Measurements from ENCODE around the gene COP1. TPM values are rescaled to one million over a fixed set of nuclear protein-coding genes. Genes with fewer than 3 reads are reported as not detected.
"Not testable (repeated sequence)": the region's sequence is repeated elsewhere in the genome, so short reads cannot be mapped to it uniquely, and the experiment has no call there.

Gene COP1
- total RNA-seq, 4 donors from 2014 or later: 32.5 to 60.1 (median 35.7) TPM

- no peak for DNase-seq
- WGBS, 2 donors: 98 to 99% methylated on average over 2 of the region's 2 CpGs
- intact Hi-C loops (cut with DNase I): no loop called here
- Histone ChIP-seq H3K4me3 (no peak overlapping the region), H3K9me3 (no peaks in the 10 kb centered on the region), H3K36me3 (peaks cover 0 to 46% (median 0%) of the 10 kb centered on the region in 3 donors), H3K27ac (no peak overlapping the region), H3K4me1 (peaks cover 0 to 15% (median 0%) of the 10 kb centered on the region in 3 donors), H3K27me3 (no peaks in the 10 kb centered on the region)
- no peak for TF ChIP-seq POLR2A (IDR thresholded peaks at IDR 0.05)
- TF ChIP-seq, protein P1, sequence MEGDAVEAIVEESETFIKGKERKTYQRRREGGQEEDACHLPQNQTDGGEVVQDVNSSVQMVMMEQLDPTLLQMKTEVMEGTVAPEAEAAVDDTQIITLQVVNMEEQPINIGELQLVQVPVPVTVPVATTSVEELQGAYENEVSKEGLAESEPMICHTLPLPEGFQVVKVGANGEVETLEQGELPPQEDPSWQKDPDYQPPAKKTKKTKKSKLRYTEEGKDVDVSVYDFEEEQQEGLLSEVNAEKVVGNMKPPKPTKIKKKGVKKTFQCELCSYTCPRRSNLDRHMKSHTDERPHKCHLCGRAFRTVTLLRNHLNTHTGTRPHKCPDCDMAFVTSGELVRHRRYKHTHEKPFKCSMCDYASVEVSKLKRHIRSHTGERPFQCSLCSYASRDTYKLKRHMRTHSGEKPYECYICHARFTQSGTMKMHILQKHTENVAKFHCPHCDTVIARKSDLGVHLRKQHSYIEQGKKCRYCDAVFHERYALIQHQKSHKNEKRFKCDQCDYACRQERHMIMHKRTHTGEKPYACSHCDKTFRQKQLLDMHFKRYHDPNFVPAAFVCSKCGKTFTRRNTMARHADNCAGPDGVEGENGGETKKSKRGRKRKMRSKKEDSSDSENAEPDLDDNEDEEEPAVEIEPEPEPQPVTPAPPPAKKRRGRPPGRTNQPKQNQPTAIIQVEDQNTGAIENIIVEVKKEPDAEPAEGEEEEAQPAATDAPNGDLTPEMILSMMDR (IDR thresholded peaks at IDR 0.05): no peak
These were observed 177.5 kb downstream of the COP1 start for GRCh38 chr1:176029609-176030008.

GRCh38 chr1:176029155-176029554 is 177.9 kb downstream of the COP1 start:
- Histone ChIP-seq H3K9me3 (no peaks in the 10 kb centered on the region), H3K4me1 (peaks cover 0 to 11% (median 0%) of the 10 kb centered on the region in 3 donors), H3K27me3 (no peaks in the 10 kb centered on the region), H3K36me3 (peaks cover 0 to 46% (median 0%) of the 10 kb centered on the region in 3 donors), H3K4me3 (no peak overlapping the region), H3K27ac (no peak overlapping the region)
- no peak for DNase-seq
- intact Hi-C loops (cut with DNase I): no loop called here
- no peak for TF ChIP-seq POLR2A (IDR thresholded peaks at IDR 0.05)
- TF ChIP-seq, protein P1 (IDR thresholded peaks at IDR 0.05): no peak

DNA sequence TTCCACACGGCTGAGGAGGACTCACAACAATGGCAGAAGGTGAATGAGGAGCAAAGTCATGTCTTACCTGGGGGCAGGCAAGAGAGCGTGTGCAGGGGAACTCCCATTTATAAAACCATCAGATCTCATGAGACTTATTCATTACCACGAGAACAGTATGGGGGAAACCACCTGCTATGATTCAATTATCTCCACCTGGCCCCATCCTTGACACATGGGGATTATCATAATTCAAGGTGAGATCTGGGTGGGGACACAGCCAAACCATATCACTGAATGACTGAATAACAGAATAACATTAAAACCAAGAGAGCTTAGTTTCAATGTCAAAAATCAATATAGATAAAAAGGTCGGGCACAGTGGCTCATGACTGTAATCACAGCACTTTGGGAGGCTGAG is 179.2 kb downstream of the COP1 start:
- intact Hi-C loops (cut with DNase I); H3K9me3 ChIP-seq; H3K4me1 ChIP-seq; DNase-seq; H3K27me3 ChIP-seq; H3K4me3 ChIP-seq; H3K27ac ChIP-seq: not testable (repeated sequence)
- peaks cover 0 to 48% (median 0%) of the 10 kb centered on the region in 3 donors for H3K36me3 ChIP-seq
- 56 to 61% methylated on average over 4 of the region's 4 CpGs for WGBS, 2 donors

DNA sequence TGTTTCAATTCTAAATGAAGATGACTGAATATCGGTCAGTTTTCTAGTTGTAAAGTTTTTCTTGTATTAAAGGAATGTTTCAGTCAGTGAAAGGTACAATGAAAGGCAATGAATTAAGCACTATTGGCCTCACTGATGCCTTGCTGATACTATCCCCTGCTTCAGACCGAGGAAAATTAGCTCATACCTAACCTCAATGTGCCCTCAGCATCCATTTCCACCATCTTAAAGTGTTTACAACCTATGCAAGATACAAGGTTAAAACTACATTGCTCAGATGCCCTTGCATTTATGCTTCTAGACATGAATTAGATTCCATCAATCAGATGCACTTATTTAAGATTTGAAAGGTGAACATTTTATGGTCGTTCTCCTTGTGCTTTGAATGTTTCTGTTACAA is 184.5 kb downstream of the COP1 start:
- no peak overlapping the region for H3K4me3 ChIP-seq
- H3K4me1 ChIP-seq: no peaks in the 10 kb centered on the region
- intact Hi-C loops (cut with DNase I): no loop called here
- no peak overlapping the region for H3K27ac ChIP-seq
- H3K36me3 ChIP-seq: peaks cover 0 to 58% (median 0%) of the 10 kb centered on the region in 3 donors
- no peak for DNase-seq
- 79 to 93% methylated on average over 3 of the region's 3 CpGs for WGBS, 2 donors
- no peak for TF ChIP-seq POLR2A (IDR thresholded peaks at IDR 0.05)
- TF ChIP-seq, protein P1 (IDR thresholded peaks at IDR 0.05): no peak
- H3K9me3 ChIP-seq: no peaks in the 10 kb centered on the region
- no peaks in the 10 kb centered on the region for H3K27me3 ChIP-seq

DNA sequence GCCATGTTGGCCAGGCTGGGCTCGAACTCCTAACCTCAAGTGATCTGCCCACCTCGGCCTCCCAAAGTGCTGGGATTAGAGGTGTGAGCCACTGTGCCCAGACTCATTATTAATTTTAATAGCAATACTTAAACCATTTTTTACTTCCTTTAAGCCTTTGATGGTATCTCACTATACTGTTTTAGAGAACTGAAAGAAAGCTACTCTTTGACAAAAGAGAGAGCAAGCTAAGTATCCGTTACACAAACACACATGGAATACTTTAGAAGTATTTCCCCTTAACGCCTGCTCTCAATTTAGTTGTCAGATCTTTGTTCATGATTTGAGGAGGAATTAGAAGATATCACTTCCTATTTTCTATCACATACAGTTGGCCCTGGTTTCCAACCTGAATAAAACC is 189.4 kb downstream of the COP1 start:
- Histone ChIP-seq H3K9me3 (no peaks in the 10 kb centered on the region), H3K4me1 (no peaks in the 10 kb centered on the region), H3K27ac (no peak overlapping the region), H3K4me3 (no peak overlapping the region), H3K27me3 (no peaks in the 10 kb centered on the region), H3K36me3 (peaks cover 0 to 42% (median 0%) of the 10 kb centered on the region in 3 donors)
- intact Hi-C loops (cut with DNase I): no loop called here
- DNase-seq: no peak
- TF ChIP-seq, protein P1 (IDR thresholded peaks at IDR 0.05): no peak
- no peak for TF ChIP-seq POLR2A (IDR thresholded peaks at IDR 0.05)
- WGBS, 2 donors: 94 to 99% methylated on average over 3 to 4 of the region's 4 CpGs

- Histone ChIP-seq H3K27ac (no peak overlapping the region), H3K9me3 (peaks cover 0 to 9% (median 0%) of the 10 kb centered on the region in 3 donors), H3K4me1 (no peaks in the 10 kb centered on the region), H3K36me3 (peaks cover 0 to 38% (median 0%) of the 10 kb centered on the region in 3 donors), H3K4me3 (no peak overlapping the region), H3K27me3 (no peaks in the 10 kb centered on the region)
- WGBS, 2 donors: 90 to 98% methylated on average over 2 of the region's 2 CpGs
- TF ChIP-seq, protein P1 (IDR thresholded peaks at IDR 0.05): no peak
- TF ChIP-seq POLR2A (IDR thresholded peaks at IDR 0.05): no peak
- DNase-seq: no peak
- intact Hi-C loops (cut with DNase I): no loop called here
These were observed 197.1 kb downstream of the COP1 start for GRCh38 chr1:176009951-176010350.

GRCh38 chr1:176007756-176008389 is 199.2 kb downstream of the COP1 start:
- H3K27me3 ChIP-seq; H3K9me3 ChIP-seq; H3K27ac ChIP-seq; DNase-seq; H3K4me3 ChIP-seq; intact Hi-C loops (cut with DNase I); H3K4me1 ChIP-seq: not testable (repeated sequence)
- H3K36me3 ChIP-seq: peaks cover 0 to 35% (median 0%) of the 10 kb centered on the region in 3 donors
- 88 to 98% methylated on average over 16 to 21 of the region's 28 CpGs for WGBS, 2 donors

- H3K4me1 ChIP-seq; H3K4me3 ChIP-seq; intact Hi-C loops (cut with DNase I); H3K27me3 ChIP-seq; DNase-seq; H3K27ac ChIP-seq; H3K9me3 ChIP-seq; H3K36me3 ChIP-seq: not testable (repeated sequence)
- 89 to 100% methylated on average over 1 of the region's 1 CpG for WGBS, 2 donors
These were observed 212.4 kb downstream of the COP1 start for GRCh38 chr1:175994660-175995059.

Data from esophagus squamous epithelium (tissue), 5 donors.